ENCODE data around the gene DIABLO. TPM values are rescaled to one million over a fixed set of nuclear protein-coding genes. Genes with fewer than 3 reads are reported as not detected.
A peak's percentile ranks its signal among the peaks of the same experiment; 100 is the strongest.

DIABLO gene
- total and polyA plus RNA-seq, 9 of the 15 experiments (the other 6 are each of a cell fraction or from before 2014, with no cell fraction given) = 37.3 to 101 (median 80.1) TPM

DNA sequence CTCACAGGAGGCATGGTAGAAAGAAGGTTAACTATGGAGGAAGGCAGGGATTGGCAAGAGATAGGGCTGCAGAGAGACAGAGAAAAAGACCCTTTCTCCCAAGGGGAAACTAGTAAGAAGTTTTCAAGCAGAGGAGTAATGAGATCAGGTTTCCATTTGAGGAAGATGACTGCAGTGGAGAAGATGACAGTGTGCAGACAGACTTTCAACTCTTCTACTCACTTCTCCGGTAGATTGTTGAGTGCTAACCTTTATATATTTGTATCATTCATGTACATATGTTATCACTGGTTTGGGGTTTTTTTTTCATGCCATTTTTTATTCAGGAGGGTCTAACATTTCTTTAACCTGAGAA is 28.3 kb downstream of the DIABLO start:
- in situ Hi-C loops (cut with MboI) (no loop called here), intact Hi-C loops (cut with micrococcal nuclease) (no loop called here)
- WGBS (ENCODE audit: insufficient coverage, low coverage, missing lambda C conversion rate) = 15% methylated on average over 1 of the region's 1 CpG
- ATAC-seq (peak; percentile 32), FAIRE-seq (no peak), DNase-seq (ENCODE audit: extremely low read depth in 1 of 4, low spot score in 3 of 4) (peak in 1 of 4 experiments; percentile 22)
- Histone ChIP-seq H3K36me3 (ENCODE audit: control insufficient read depth, insufficient read depth, low read length) (no peaks in the 10 kb centered on the region), H3K9me1 (ENCODE audit: control insufficient read depth, insufficient read depth, low read length) (no peaks in the 10 kb centered on the region), H3K9me3 (replicated peaks; ENCODE audit: control insufficient read depth, insufficient read depth, low read depth, low read length) (peaks cover 14% of the 10 kb centered on the region), H3K4me3 (peak overlapping the region; percentile 38), H3K27ac (ENCODE audit: extremely low read depth, low read depth, low read length) (peak overlapping the region; percentile 93), H3K4me1 (replicated peaks in 1 of 2; ENCODE audit: control insufficient read depth in 2 of 2, insufficient read depth in 2 of 2, low read length in 2 of 2) (peaks cover 18 to 34% of the 10 kb centered on the region in 2 experiments), H2AFZ (ENCODE audit: low read depth, low read length) (peak overlapping the region; percentile 67), H3K27me3 (ENCODE audit: control insufficient read depth in 2 of 2, insufficient read depth in 2 of 2, low read length in 2 of 2) (no peaks in the 10 kb centered on the region), H4K20me1 (replicated peaks; ENCODE audit: control insufficient read depth, insufficient read depth, low read length) (no peaks in the 10 kb centered on the region), H3K4me2 (ENCODE audit: insufficient read depth, low read length) (peak overlapping the region; percentile 93), H3K79me2 (ENCODE audit: control insufficient read depth, insufficient read depth, low read length) (no peaks in the 10 kb centered on the region), H3K9ac (ENCODE audit: insufficient read depth in 1 of 2, low read depth in 2 of 2, low read length in 2 of 2) (peak overlapping the region; percentile 83 to 86)
- CTCF ChIA-PET (ENCODE audit: low intra/inter-chr PET ratio) = no interaction called here
- POLR2A ChIA-PET = interaction anchor here (0.6 kb wide), 1 partner anchor 147 kb away, joined by 3 read pairs; no protein-coding TSS in a partner anchor
- no TSS peak for BruUV-seq (replicated peaks)
- peak; percentile 16; the same call in 1 of the 2 replicates for TF ChIP-seq JUND (IDR thresholded peaks at IDR 0.05; ENCODE audit: borderline replicate concordance, low read depth, low read length)
- TF ChIP-seq JUND (tag; IDR thresholded peaks at IDR 0.05; ENCODE audit: borderline replicate concordance, low read depth, low read length) = peak; percentile 58; the same call in 2 of the 3 replicates
- TF ChIP-seq, protein P1, sequence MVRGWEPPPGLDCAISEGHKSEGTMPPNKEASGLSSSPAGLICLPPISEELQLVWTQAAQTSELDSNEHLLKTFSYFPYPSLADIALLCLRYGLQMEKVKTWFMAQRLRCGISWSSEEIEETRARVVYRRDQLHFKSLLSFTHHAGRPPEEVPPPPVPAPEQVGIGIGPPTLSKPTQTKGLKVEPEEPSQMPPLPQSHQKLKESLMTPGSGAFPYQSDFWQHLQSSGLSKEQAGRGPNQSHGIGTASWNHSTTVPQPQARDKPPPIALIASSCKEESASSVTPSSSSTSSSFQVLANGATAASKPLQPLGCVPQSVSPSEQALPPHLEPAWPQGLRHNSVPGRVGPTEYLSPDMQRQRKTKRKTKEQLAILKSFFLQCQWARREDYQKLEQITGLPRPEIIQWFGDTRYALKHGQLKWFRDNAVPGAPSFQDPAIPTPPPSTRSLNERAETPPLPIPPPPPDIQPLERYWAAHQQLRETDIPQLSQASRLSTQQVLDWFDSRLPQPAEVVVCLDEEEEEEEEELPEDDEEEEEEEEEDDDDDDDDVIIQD (CRISPR knock-in tag; IDR thresholded peaks at IDR 0.05) = no peak
- TF ChIP-seq MAZ (CRISPR knock-in tag; conservative IDR thresholded peaks at IDR 0.05 in 1 of 2, IDR thresholded peaks at IDR 0.05 in 1 of 2) = 0 out of 4 replicates have a peak, but pooled peaks of 1 of the 2 experiments have one; percentile 1
- TF ChIP-seq ELF1 (tag; IDR thresholded peaks at IDR 0.05) = 0 out of 2 replicates have a peak, but pooled peaks have one; percentile 12
- TF ChIP-seq NR2C2 (CRISPR knock-in tag; IDR thresholded peaks at IDR 0.05) = no peak
- no peak for TF ChIP-seq NR2C2 (tag; IDR thresholded peaks at IDR 0.05)
- no peak for TF ChIP-seq U2AF1 (optimal IDR thresholded peaks at IDR 0.05; ENCODE audit: low read depth, low read length)
- 0 out of 2 replicates have a peak, but pooled peaks have one; percentile 2 for TF ChIP-seq L3MBTL2 (IDR thresholded peaks at IDR 0.05)
- TF ChIP-seq DACH1 (IDR thresholded peaks at IDR 0.05; ENCODE audit: partially characterized antibody) = no peak
- TF ChIP-seq, protein P2, sequence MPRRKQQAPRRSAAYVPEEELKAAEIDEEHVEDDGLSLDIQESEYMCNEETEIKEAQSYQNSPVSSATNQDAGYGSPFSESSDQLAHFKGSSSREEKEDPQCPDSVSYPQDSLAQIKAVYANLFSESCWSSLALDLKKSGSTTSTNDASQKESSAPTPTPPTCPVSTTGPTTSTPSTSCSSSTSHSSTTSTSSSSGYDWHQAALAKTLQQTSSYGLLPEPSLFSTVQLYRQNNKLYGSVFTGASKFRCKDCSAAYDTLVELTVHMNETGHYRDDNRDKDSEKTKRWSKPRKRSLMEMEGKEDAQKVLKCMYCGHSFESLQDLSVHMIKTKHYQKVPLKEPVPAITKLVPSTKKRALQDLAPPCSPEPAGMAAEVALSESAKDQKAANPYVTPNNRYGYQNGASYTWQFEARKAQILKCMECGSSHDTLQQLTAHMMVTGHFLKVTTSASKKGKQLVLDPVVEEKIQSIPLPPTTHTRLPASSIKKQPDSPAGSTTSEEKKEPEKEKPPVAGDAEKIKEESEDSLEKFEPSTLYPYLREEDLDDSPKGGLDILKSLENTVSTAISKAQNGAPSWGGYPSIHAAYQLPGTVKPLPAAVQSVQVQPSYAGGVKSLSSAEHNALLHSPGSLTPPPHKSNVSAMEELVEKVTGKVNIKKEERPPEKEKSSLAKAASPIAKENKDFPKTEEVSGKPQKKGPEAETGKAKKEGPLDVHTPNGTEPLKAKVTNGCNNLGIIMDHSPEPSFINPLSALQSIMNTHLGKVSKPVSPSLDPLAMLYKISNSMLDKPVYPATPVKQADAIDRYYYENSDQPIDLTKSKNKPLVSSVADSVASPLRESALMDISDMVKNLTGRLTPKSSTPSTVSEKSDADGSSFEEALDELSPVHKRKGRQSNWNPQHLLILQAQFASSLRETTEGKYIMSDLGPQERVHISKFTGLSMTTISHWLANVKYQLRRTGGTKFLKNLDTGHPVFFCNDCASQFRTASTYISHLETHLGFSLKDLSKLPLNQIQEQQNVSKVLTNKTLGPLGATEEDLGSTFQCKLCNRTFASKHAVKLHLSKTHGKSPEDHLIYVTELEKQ (CRISPR knock-in tag; IDR thresholded peaks at IDR 0.05) = no peak
- TF ChIP-seq, protein P3, sequence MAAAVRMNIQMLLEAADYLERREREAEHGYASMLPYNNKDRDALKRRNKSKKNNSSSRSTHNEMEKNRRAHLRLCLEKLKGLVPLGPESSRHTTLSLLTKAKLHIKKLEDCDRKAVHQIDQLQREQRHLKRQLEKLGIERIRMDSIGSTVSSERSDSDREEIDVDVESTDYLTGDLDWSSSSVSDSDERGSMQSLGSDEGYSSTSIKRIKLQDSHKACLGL (CRISPR knock-in tag; IDR thresholded peaks at IDR 0.05; ENCODE audit: borderline replicate concordance, poor library complexity, severe bottlenecking) = no peak
- TF ChIP-seq JUN (IDR thresholded peaks at IDR 0.05; ENCODE audit: borderline replicate concordance, low read depth, low read length) = peak; percentile 66
- no peak for TF ChIP-seq JUN (CRISPR knock-in tag; IDR thresholded peaks at IDR 0.05; ENCODE audit: borderline replicate concordance)
- TF ChIP-seq SIRT6 (IDR thresholded peaks at IDR 0.05; ENCODE audit: low read depth, low read length) = no peak
